HCT116 (cell line): Measurements from ENCODE around the gene TMEM132C. TPM values are rescaled to one million over a fixed set of nuclear protein-coding genes. Genes with fewer than 3 reads are reported as not detected.

Experiments used
- ATAC-seq: fragments of 200-7000 bp; cut with Tn5 transposase; 2 replicates; pipeline ENCODE4 v1.9.1; 2020; ENCODE audit warnings: mild to moderate bottlenecking, moderate library complexity
- BruUV-seq: library from RNA; stranded (reverse); fragments of 400-500 nt; replicated peaks from 2 replicates; lab custom pipeline; 2021; lab: Mats Ljungman, UMichigan
- CTCF ChIA-PET: fragments of 300-600 bp; sonication (Branson Sonifier 250); formaldehyde crosslinking; loops from one replicate; lab custom pipeline; 2021; ENCODE audit warnings: antibody characterized with exemption; lab: Charles Lee
- POLR2A ChIA-PET: fragments of 300-600, 350-600 bp; sonication (Branson Sonifier 250); formaldehyde crosslinking; loops from one replicate; lab custom pipeline; 2021; ENCODE audit warnings: antibody characterized with exemption; lab: Charles Lee
- RAD21 ChIA-PET, 2 experiments: fragments of 300-600 bp; sonication (Branson Sonifier 250); formaldehyde crosslinking; loops; one replicate each; lab custom pipeline; 2023; ENCODE audit warnings: low total read pairs in 2 of 2; ENCODE audit not compliant: uncharacterized antibody in 2 of 2, unreplicated experiment in 2 of 2, low non-redundant PET in 1 of 2; lab: Charles Lee
- DNase-seq: peaks from one replicate; pipeline ENCODE4 v3.0.0-alpha.2; 2010; ENCODE audit warnings: low read depth, low spot score
- H2AFZ ChIP-seq: fragments of 200-600 bp; shearing (Covaris generic), sonication (generic); 2 replicates; pipeline ENCODE4 v1.6.1; 2017; ENCODE audit warnings: low read depth, mixed run types, mixed read lengths, antibody characterized with exemption, low read length; ENCODE audit not compliant: poor library complexity, severe bottlenecking
- H3K27ac ChIP-seq: 2 replicates; pipeline ENCODE4 v1.5.1; 2012; ENCODE audit warnings: low read depth, low read length
- H3K27me3 ChIP-seq: fragments of 200-600 bp; sonication (generic); 2 replicates; pipeline ENCODE4 v1.6.1; 2016; ENCODE audit warnings: mixed run types, low read length, mixed read lengths; ENCODE audit not compliant: insufficient read depth
- H3K36me3 ChIP-seq, 2 experiments: fragments of 200-500 bp in 1 of 2; fragments of 200-600 bp in 1 of 2; sonication (Bioruptor generic) in 1 of 2; sonication (generic) in 1 of 2; 2 replicates each; pipeline versions ENCODE4 v1.5.1 to v1.6.1; 2014 to 2016; ENCODE audit warnings: low read length in 2 of 2, inconsistent platforms in 1 of 2, mixed read lengths in 1 of 2, mixed run types in 1 of 2; ENCODE audit not compliant: insufficient read depth in 2 of 2, control insufficient read depth in 1 of 2
- H3K4me1 ChIP-seq, 2 experiments: fragments of 200-600 bp in 1 of 2; sonication (generic) in 1 of 2; 2 replicates each; pipeline versions ENCODE4 v1.5.1 to v1.6.1; 2012 to 2017; ENCODE audit warnings: low read length in 2 of 2, inconsistent platforms in 1 of 2, mild to moderate bottlenecking in 1 of 2, mixed read lengths in 1 of 2, mixed run types in 1 of 2, moderate library complexity in 1 of 2; ENCODE audit not compliant: insufficient read depth in 2 of 2, control insufficient read depth in 1 of 2
- H3K4me2 ChIP-seq: fragments of 200-600 bp; sonication (generic); 2 replicates; pipeline ENCODE4 v1.6.1; 2017; ENCODE audit warnings: mixed run types, low read length, mixed read lengths
- H3K4me3 ChIP-seq, 2 experiments: fragments of 200-600 bp in 1 of 2; sonication (generic) in 1 of 2; replicated peaks in 1 of 2; 2 replicates each; pipeline ENCODE4 v1.5.1; 2011 to 2016; ENCODE audit warnings: low read length in 2 of 2, control low read depth in 1 of 2, low read depth in 1 of 2, mild to moderate bottlenecking in 1 of 2, mixed read lengths in 1 of 2, mixed run types in 1 of 2
- H3K79me2 ChIP-seq: fragments of 200-600 bp; sonication (generic); 2 replicates; pipeline ENCODE4 v1.6.1; 2017; ENCODE audit warnings: mild to moderate bottlenecking, mixed run types, low read length, moderate library complexity, mixed read lengths; ENCODE audit not compliant: insufficient read depth
- H3K9ac ChIP-seq: fragments of 200-600 bp; sonication (generic); 2 replicates; pipeline ENCODE4 v1.6.1; 2016; ENCODE audit warnings: low read length, mixed read lengths
- H3K9me2 ChIP-seq: fragments of 200-600 bp; sonication (generic), shearing (Covaris generic); 2 replicates; pipeline ENCODE4 v1.6.1; 2017; ENCODE audit warnings: mixed run types, mild to moderate bottlenecking, moderate library complexity; ENCODE audit not compliant: insufficient read depth
- H3K9me3 ChIP-seq, 2 experiments: fragments of 200-500 bp in 1 of 2; fragments of 200-600 bp in 1 of 2; sonication (Bioruptor generic) in 1 of 2; sonication (generic) in 1 of 2; 2 replicates each; pipeline ENCODE4 v1.6.1; 2014 to 2017; ENCODE audit warnings: low read length in 2 of 2, mixed read lengths in 2 of 2, inconsistent platforms in 1 of 2, low read depth in 1 of 2, mild to moderate bottlenecking in 1 of 2, mixed run types in 1 of 2, moderate library complexity in 1 of 2; ENCODE audit not compliant: control insufficient read depth in 1 of 2, insufficient read depth in 1 of 2
- H4K20me1 ChIP-seq: fragments of 200-600 bp; sonication (generic), shearing (Covaris generic); 2 replicates; pipeline ENCODE4 v1.6.1; 2017; ENCODE audit warnings: mixed run types, mild to moderate bottlenecking, moderate library complexity; ENCODE audit not compliant: insufficient read depth
- CBX3 ChIP-seq: IDR thresholded peaks from 2 replicates; pipeline ENCODE4 v1.6.1; 2012; ENCODE audit warnings: low read depth
- CEBPB ChIP-seq: IDR thresholded peaks from 2 replicates; pipeline ENCODE4 v1.6.1; 2012; ENCODE audit warnings: low read depth
- ELF1 ChIP-seq: IDR thresholded peaks from 2 replicates; pipeline ENCODE4 v1.6.1; 2012; ENCODE audit warnings: low read depth, borderline replicate concordance
- EZH2 ChIP-seq: fragments of 200-600 bp; sonication (generic); IDR thresholded peaks from 2 replicates; pipeline ENCODE4 v1.6.1; 2017; ENCODE audit warnings: antibody characterized with exemption, mixed run types
- EZH2phosphoT487 ChIP-seq: fragments of 200-600 bp; IDR thresholded peaks from 2 replicates; pipeline ENCODE4 v1.6.1; 2018; ENCODE audit warnings: antibody characterized with exemption, borderline replicate concordance
- FOSL1 ChIP-seq: IDR thresholded peaks from 2 replicates; pipeline ENCODE4 v1.6.1; 2012; ENCODE audit warnings: low read depth
- POLR2A ChIP-seq: IDR thresholded peaks from 2 replicates; pipeline ENCODE4 v1.7.0; 2011; ENCODE audit warnings: borderline replicate concordance; ENCODE audit not compliant: insufficient read depth, insufficient read length; ENCODE audit errors: extremely low read depth
- POLR2AphosphoS5 ChIP-seq: IDR thresholded peaks from 2 replicates; pipeline ENCODE4 v1.6.1; 2011; ENCODE audit warnings: mild to moderate bottlenecking, low read depth, low read length, moderate library complexity
- REST ChIP-seq: IDR thresholded peaks from 2 replicates; pipeline ENCODE4 v1.6.1; 2012; ENCODE audit warnings: low read depth
- SIN3A ChIP-seq: IDR thresholded peaks from 2 replicates; pipeline ENCODE4 v1.6.1; 2012; ENCODE audit warnings: low read depth
- SP1 ChIP-seq: IDR thresholded peaks from 2 replicates; pipeline ENCODE4 v1.6.1; 2012; ENCODE audit warnings: low read depth
- SRF ChIP-seq: IDR thresholded peaks from 2 replicates; pipeline ENCODE4 v1.6.1; 2012; ENCODE audit warnings: low read depth
- TCF7L2 ChIP-seq: IDR thresholded peaks from 2 replicates; pipeline ENCODE4 v1.7.0; 2011; ENCODE audit warnings: borderline replicate concordance, inconsistent platforms; ENCODE audit not compliant: insufficient read depth, insufficient read length; ENCODE audit errors: extremely low read depth
- YY1 ChIP-seq: IDR thresholded peaks from 2 replicates; pipeline ENCODE4 v1.6.1; 2011; ENCODE audit warnings: low read length, low read depth, moderate library complexity, mild to moderate bottlenecking; ENCODE audit not compliant: insufficient replicate concordance; ENCODE audit errors: extremely low read depth
- ZNF274 ChIP-seq: fragments of 200-500 bp; sonication (Bioruptor generic); IDR thresholded peaks from 2 replicates; pipeline ENCODE4 v1.6.1; 2014; ENCODE audit warnings: mild to moderate bottlenecking, low read depth, low read length, inconsistent platforms
- intact Hi-C: fragments of 100-400 bp; cut with micrococcal nuclease; formaldehyde crosslinking; loops from 2 replicates; pipeline ENCODE4 v1.10.0; 2022
- total RNA-seq: library from RNA; stranded (reverse); gene quantifications from one replicate; pipeline ENCODE4 v1.2.1, GENCODE V29; 2021; ENCODE audit not compliant: unreplicated experiment
- TF ChIP-seq, protein P1 (sequence below): IDR thresholded peaks from 2 replicates; pipeline ENCODE4 v1.6.1; 2012

TMEM132C gene
- total RNA-seq, 1 experiment from 2014 or later: not detected

DNA sequence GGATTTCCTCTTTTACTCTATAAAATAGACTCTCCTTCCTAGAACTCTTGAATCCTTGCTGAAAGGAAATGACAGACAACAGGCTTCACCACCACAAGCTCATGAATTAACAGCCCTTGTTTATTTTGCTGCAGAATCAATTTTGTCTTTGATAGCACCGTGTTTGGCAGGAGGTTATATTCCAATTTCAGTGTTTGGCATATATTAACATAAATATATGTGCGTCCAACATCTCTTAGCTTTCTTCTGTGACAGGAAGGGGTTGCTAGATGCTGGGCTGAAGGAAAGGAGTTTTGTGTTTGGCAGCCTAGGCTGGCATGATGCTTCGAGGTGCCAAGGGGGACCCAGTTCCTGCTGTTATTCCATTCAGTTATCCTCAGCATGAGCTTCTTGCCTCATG lies 126.4 kb downstream of the TMEM132C start:
- H3K79me2 ChIP-seq: no peaks in the 10 kb centered on the region
- H3K4me2 ChIP-seq: no peak overlapping the region
- DNase-seq (no peak), ATAC-seq (no peak)
- no peak overlapping the region for H2AFZ ChIP-seq
- H3K27ac ChIP-seq: no peak overlapping the region
- no peak for TF ChIP-seq SRF
- TF ChIP-seq POLR2A: no peak
- TF ChIP-seq YY1: no peak
- no peak for TF ChIP-seq SIN3A
- no peak for TF ChIP-seq SP1
- TF ChIP-seq EZH2phosphoT487: no peak
- TF ChIP-seq CEBPB: no peak
- no peak for TF ChIP-seq POLR2AphosphoS5
- TF ChIP-seq, protein P1, sequence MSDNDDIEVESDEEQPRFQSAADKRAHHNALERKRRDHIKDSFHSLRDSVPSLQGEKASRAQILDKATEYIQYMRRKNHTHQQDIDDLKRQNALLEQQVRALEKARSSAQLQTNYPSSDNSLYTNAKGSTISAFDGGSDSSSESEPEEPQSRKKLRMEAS: no peak
- TF ChIP-seq FOSL1: no peak
- TF ChIP-seq CBX3: no peak
- ChIA-PET CTCF (no interaction called here), RAD21 (no interaction called here), POLR2A (no interaction called here)
- intact Hi-C loops: no loop called here
- H3K4me3 ChIP-seq: no peak overlapping the region
- peaks cover 0 to 15% of the 10 kb centered on the region in 2 experiments; a peak in 2 of 4 replicates for H3K9me3 ChIP-seq
- H3K4me1 ChIP-seq: no peaks in the 10 kb centered on the region
- no peak overlapping the region for H3K9ac ChIP-seq
- BruUV-seq: no TSS peak
- H3K9me2 ChIP-seq: no peaks in the 10 kb centered on the region
- no peaks in the 10 kb centered on the region for H3K27me3 ChIP-seq
- no peaks in the 10 kb centered on the region for H3K36me3 ChIP-seq
- no peaks in the 10 kb centered on the region for H4K20me1 ChIP-seq

- Histone ChIP-seq H3K9ac (no peak overlapping the region), H3K36me3 (no peaks in the 10 kb centered on the region), H4K20me1 (no peaks in the 10 kb centered on the region), H3K4me1 (no peaks in the 10 kb centered on the region), H3K4me3 (no peak overlapping the region), H3K4me2 (no peak overlapping the region), H3K9me3 (peaks cover 0 to 15% of the 10 kb centered on the region in 2 experiments; a peak in 2 of 4 replicates), H3K27me3 (no peaks in the 10 kb centered on the region), H3K27ac (no peak overlapping the region), H3K9me2 (no peaks in the 10 kb centered on the region), H2AFZ (no peak overlapping the region), H3K79me2 (no peaks in the 10 kb centered on the region)
- RAD21 ChIA-PET: no interaction called here
- no peak for ATAC-seq
- DNase-seq: no peak
- intact Hi-C loops: no loop called here
- TF ChIP-seq ELF1 (no peak), ZNF274 (no peak), CBX3 (no peak), TCF7L2 (no peak), POLR2AphosphoS5 (no peak), REST (no peak), SRF (no peak), EZH2 (no peak)
- TF ChIP-seq, protein P1: no peak
- POLR2A ChIA-PET: no interaction called here
- no TSS peak for BruUV-seq
- CTCF ChIA-PET: no interaction called here
Measured at GRCh38 chr12:128394137-128394536, 127.2 kb downstream of the TMEM132C start.
